ENCODE results near the gene PTPRB. TPM values are rescaled to one million over a fixed set of nuclear protein-coding genes. Genes with fewer than 3 reads are reported as not detected.
A peak's percentile ranks its signal among the peaks of the same experiment; 100 is the strongest.

The PTPRB gene
- total and polyA plus RNA-seq, 2 experiments from 2014 or later = 0.36 to 1.7 TPM

DNA sequence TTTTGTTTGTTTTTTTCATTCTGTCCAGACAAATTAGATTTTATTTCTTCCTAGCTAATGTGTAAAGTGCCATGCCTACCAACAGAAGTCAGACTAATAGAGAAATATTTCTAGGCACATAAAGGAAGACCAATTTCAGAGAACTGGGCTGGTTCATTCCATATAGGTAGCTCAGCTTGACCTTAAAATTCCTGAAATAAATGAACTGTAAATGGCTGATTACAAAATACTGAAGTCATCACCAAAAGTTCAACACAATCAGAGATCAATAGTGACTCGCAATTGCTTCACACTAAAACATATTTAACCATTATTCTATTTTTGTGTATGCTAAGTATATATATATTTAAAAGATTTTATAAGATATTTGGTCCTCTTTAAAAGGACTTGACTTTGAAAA is 34.2 kb downstream of the PTPRB start:
- Histone ChIP-seq H3K9me2 (replicated peaks; ENCODE audit: insufficient read depth) (no peaks in the 10 kb centered on the region), H3K27ac (no peak overlapping the region), H3K36me3 (replicated peaks; ENCODE audit: insufficient read depth, low read depth) (no peaks in the 10 kb centered on the region), H3K4me1 (ENCODE audit: insufficient read depth) (no peaks in the 10 kb centered on the region), H3K4me3 (no peak overlapping the region), H4K20me1 (ENCODE audit: insufficient read depth, poor library complexity, severe bottlenecking) (no peaks in the 10 kb centered on the region), H3K9me3 (ENCODE audit: low read depth) (no peaks in the 10 kb centered on the region), H3K27me3 (peaks cover 6% of the 10 kb centered on the region), H3K4me2 (no peak overlapping the region), H2AFZ (no peak overlapping the region), H3K79me2 (no peaks in the 10 kb centered on the region)
- DNase-seq (ENCODE audit: low spot score) = no peak
- TF ChIP-seq, protein P1, sequence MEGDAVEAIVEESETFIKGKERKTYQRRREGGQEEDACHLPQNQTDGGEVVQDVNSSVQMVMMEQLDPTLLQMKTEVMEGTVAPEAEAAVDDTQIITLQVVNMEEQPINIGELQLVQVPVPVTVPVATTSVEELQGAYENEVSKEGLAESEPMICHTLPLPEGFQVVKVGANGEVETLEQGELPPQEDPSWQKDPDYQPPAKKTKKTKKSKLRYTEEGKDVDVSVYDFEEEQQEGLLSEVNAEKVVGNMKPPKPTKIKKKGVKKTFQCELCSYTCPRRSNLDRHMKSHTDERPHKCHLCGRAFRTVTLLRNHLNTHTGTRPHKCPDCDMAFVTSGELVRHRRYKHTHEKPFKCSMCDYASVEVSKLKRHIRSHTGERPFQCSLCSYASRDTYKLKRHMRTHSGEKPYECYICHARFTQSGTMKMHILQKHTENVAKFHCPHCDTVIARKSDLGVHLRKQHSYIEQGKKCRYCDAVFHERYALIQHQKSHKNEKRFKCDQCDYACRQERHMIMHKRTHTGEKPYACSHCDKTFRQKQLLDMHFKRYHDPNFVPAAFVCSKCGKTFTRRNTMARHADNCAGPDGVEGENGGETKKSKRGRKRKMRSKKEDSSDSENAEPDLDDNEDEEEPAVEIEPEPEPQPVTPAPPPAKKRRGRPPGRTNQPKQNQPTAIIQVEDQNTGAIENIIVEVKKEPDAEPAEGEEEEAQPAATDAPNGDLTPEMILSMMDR (IDR thresholded peaks at IDR 0.05; ENCODE audit: poor library complexity) = no peak
- TF ChIP-seq EZH2 (IDR thresholded peaks at IDR 0.05; ENCODE audit: borderline replicate concordance) (no peak), EZH2phosphoT487 (IDR thresholded peaks at IDR 0.05; ENCODE audit: low read depth, severe bottlenecking, unreplicated experiment) (no peak)
- WGBS (ENCODE audit: low lambda C conversion rate, missing lambda C conversion rate) = 91% methylated on average over 1 of the region's 1 CpG

DNA sequence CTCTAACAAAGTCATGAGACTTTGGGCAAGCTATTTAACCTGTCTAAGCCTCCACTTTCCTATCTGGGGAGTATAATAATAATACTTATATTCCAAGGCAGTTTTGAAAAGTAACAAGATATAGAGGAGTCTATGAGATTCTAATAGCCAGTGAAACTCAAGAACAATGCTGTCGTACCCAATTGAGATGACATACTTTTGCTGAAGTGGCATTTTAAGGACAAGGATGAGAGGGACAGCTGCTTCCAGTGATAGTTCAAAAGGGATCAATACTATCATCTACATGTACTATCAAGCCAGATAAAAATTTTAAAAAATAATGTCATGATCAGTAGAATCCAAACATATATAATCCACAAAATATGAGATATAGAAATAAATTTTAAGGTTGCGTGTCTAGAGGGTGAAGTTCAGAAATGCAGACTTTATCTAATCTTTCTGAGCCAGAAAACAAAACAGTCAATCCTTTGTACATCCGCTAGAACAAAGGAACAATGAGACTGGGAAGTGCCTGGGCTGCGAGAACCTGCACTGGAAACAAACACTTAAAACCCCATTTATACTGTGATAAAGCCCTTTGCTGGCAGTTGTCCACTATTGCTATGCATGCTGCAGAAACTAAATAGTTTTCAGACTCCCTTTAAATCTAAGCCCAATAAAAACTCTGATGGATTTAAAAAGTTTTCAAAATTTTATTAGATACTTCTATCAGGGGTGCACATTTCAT is 38.6 kb downstream of the PTPRB start:
- H3K4me2 ChIP-seq = no peak overlapping the region
- TF ChIP-seq, protein P1 (IDR thresholded peaks at IDR 0.05; ENCODE audit: poor library complexity) = no peak
- no peak for TF ChIP-seq EZH2 (IDR thresholded peaks at IDR 0.05; ENCODE audit: borderline replicate concordance)
- no peak for TF ChIP-seq EZH2phosphoT487 (IDR thresholded peaks at IDR 0.05; ENCODE audit: low read depth, severe bottlenecking, unreplicated experiment)
- H3K27me3 ChIP-seq = no peaks in the 10 kb centered on the region

DNA sequence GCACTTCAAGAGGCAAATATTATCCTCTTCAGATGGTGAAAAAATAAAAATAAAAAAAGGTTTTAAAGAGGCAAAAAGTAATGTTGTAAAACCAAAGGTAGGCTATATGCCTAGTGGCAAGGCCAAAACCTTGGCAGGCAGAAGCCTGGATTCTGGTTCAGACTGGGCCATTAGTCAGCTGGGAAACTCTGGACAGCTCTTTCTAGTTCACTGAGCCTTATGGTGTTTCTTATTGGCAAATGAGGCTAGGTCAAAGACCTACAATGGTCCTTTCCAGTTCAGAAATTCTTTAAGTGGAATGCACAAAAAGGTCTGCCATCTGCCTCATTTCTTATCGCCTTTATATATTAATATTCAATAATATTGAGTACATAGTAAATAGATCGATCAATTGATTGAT is 44.6 kb downstream of the PTPRB start:
- H4K20me1 ChIP-seq (ENCODE audit: insufficient read depth, poor library complexity, severe bottlenecking) = no peaks in the 10 kb centered on the region
- no peaks in the 10 kb centered on the region for H3K4me1 ChIP-seq (ENCODE audit: insufficient read depth)
- H2AFZ ChIP-seq = no peak overlapping the region
- TF ChIP-seq EZH2phosphoT487 (IDR thresholded peaks at IDR 0.05; ENCODE audit: low read depth, severe bottlenecking, unreplicated experiment) = no peak
- TF ChIP-seq EZH2 (IDR thresholded peaks at IDR 0.05; ENCODE audit: borderline replicate concordance) = no peak
- TF ChIP-seq, protein P1 (IDR thresholded peaks at IDR 0.05; ENCODE audit: poor library complexity) = no peak
- no peaks in the 10 kb centered on the region for H3K36me3 ChIP-seq (replicated peaks; ENCODE audit: insufficient read depth, low read depth)
- no peak overlapping the region for H3K4me2 ChIP-seq
- 91% methylated on average over 2 of the region's 2 CpGs for WGBS (ENCODE audit: low lambda C conversion rate, missing lambda C conversion rate)
- no peak overlapping the region for H3K27ac ChIP-seq
- DNase-seq (ENCODE audit: low spot score) = no peak
- H3K79me2 ChIP-seq = no peaks in the 10 kb centered on the region
- H3K9me2 ChIP-seq (replicated peaks; ENCODE audit: insufficient read depth) = no peaks in the 10 kb centered on the region
- no peaks in the 10 kb centered on the region for H3K9me3 ChIP-seq (ENCODE audit: low read depth)
- no peaks in the 10 kb centered on the region for H3K27me3 ChIP-seq
- H3K4me3 ChIP-seq = no peak overlapping the region

More for the DNA sequence above, 38.6 kb downstream of the PTPRB start:
- Histone ChIP-seq H4K20me1 (ENCODE audit: insufficient read depth, poor library complexity, severe bottlenecking) (no peaks in the 10 kb centered on the region), H3K36me3 (replicated peaks; ENCODE audit: insufficient read depth, low read depth) (no peaks in the 10 kb centered on the region), H3K27ac (no peak overlapping the region), H3K9me3 (ENCODE audit: low read depth) (no peaks in the 10 kb centered on the region), H3K9me2 (replicated peaks; ENCODE audit: insufficient read depth) (no peaks in the 10 kb centered on the region), H2AFZ (no peak overlapping the region), H3K4me3 (no peak overlapping the region), H3K4me1 (ENCODE audit: insufficient read depth) (no peaks in the 10 kb centered on the region), H3K79me2 (no peaks in the 10 kb centered on the region)
- peak; percentile 9 for DNase-seq (ENCODE audit: low spot score)
- WGBS (ENCODE audit: low lambda C conversion rate, missing lambda C conversion rate) = 35% methylated on average over 4 of the region's 4 CpGs

Data from hepatocyte (in vitro differentiated cells).